Stimulated activated CD4-positive, alpha-beta T cell treated with anti-CD3 and anti-CD28 coated beads, Interleukin-2, amount 100 ng/mL, for 48 hours (primary cell): ENCODE data around the gene VMP1.
"Not testable (repeated sequence)": the region's sequence is repeated elsewhere in the genome, so short reads cannot be mapped to it uniquely, and the experiment has no call there.

Experiments used
- DNase-seq, 2 donors: peaks; one replicate each; pipeline ENCODE4 v3.0.0-alpha.2; 2020

Gene VMP1

DNA sequence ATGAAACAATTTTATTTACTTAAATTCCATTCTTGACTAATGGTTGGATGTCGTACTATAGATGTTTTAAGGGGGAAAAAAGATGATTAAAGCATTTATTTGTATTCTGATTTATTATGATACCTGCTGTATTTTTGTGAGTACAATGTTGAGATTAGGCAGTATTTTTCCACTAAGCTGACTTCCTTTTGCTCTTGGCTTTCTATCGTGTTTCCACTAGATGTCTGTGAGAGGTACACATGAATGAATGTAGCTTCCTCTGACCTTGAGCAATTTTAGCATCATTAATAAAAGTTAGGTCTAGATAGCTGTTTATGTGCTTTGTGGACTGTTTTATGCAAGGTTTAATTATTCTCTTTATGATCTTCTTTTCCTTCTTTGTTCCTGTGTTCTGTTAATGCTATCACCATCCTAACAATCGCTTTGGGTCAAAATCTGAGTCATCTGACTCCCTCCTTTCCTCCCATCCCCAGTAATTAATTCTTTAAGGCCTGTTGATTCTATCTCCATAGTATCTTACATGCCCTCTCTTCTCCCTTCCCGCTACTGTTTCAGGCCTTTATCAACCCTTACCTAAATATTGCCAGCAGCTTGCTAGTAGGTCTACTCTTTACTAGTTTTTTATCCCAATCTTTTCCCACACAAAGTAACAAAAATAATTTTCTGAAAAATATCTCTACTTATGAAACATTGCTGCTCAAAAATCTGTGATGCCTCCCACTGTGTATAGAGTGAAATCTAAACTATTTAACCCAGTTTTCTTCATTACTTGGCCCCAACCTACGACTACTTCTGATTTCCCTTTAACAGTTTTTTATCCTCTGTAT lies 76.0 kb downstream of the VMP1 start:
- DNase-seq = no peak

DNA sequence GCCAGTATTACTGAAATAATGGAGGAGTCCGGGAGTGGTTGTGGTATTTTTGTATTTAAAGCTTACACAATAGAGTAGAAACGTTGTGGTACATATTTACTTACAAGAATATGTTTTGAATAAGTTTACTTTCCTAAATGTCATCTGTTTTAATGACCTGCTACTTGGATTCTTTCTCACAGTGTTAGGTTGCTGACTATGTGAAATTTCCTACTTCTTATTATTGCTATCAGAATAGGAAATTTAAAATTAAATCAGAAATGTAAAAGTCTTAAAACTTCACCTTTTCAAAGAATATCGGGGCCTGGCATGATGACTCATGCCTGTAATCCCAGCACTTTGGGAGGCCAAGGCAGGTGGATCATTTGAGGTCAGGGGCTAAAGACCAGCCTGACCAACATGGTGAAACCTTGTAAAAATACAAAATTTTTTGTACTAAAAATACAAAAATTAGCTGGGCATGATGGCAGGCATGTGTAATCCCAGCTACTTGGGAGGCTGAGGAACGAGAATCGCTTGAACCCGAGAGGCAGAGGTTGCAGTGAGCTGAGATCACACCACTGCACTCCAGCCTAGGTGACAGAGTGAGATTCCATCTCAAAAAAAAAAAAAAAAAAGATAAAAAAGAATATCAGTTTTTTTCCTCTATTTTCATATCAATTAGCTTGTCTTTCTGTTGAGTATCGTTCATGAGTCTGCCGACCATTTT lies 77.8 kb downstream of the VMP1 start:
- DNase-seq = no peak

- DNase-seq = no peak
Measured at GRCh38 chr17:59786213-59786535, 78.7 kb downstream of the VMP1 start.

DNA sequence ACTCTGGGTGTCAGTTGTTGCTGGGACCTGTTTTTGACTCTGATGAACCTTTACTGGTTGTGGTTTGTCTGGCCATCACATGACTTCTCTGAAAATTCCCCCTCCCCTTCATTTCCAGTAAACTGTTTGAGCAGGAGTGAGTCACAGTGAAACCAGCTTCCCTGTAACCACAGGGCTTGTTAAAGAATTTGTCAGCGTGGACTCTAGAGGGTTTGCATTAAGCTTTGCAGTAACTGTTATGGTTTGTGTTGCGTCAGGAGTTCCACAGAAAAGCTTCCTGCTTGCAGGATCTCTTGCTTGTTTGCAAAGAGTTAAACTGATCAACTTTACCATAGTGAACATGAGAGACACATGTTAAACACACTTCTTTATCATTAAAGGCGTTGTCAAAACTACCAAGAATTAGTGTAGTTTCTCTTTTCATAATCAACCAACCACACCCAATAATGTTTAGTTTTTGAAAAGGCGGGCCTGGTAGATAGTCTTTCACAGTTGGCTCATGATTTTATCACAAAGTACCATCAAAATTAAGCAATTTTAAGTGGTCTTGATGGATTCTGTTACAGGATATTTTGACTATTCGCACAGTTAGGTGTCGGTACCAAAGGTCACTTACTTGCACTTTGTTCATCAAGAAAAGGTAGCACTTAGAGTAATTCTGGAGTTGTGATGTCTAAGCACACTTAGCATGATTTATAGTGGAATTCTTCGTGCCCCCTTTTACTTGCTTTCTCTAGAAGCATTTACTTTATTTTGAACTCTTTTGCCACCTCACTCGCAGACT lies 79.3 kb downstream of the VMP1 start:
- peak; percentile 58 to 68 for DNase-seq

GRCh38 chr17:59789849-59790248 lies 82.4 kb downstream of the VMP1 start:
- not testable (repeated sequence) for DNase-seq

- not testable (repeated sequence) for DNase-seq
Measured at GRCh38 chr17:59790418-59790817, 83.0 kb downstream of the VMP1 start.

DNA sequence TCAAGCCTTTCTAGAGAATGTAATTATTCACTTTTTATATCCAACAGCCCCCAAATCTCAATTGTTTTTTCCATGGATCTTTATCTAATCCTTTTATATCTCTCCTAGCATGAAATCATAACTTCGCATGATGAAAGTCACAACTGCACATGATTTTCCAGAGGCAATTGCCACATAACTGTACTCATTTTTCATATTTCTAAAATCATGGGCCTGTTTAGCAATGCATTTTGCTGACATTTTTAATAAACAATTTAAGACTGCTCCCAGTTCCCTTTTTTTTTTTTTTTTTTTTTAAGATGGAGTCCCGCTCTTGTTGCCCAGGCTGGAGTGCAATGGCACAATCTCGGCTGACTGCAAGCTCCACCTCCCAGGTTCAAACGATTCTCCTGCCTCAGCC lies 83.5 kb downstream of the VMP1 start:
- DNase-seq = no peak

DNA sequence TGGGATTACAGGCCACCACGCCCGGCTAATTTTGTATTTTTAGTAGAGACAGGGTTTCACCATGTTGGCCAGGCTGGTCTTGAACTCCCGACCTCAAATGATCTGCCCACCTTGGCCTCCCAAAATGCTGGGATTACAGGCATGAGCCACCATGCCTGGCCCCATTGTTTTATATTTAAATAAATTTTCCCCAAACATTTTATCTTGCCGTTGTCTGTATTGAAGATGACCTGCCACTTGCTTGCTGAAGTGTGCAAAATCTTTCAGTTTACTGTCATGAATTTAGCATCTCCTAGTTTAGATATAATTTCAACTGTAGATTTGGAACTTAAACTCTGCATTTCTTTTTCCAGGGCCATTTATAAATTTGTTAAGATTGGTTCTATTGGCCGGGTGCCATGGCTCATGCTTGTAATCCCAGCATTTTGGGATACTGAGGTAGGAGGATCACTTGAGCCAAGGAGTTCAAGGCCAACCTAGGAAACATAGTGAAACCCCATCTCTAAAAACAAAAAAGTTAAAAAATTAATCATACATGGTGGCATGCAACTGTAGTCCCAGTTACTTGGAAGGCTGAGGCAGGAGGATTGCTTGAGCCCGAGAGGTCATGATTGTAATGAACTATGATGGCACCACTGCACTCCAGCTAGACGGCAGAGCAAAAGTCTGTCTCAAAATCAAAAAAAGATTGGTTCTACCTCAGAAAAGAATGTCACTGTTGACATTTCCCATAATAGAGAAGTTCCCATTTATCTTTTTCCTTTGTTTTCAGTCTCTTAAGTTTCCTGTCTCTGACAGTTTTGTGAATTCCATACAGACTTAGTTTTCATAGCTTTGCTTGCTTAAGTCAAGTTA lies 84.4 kb downstream of the VMP1 start:
- DNase-seq = no peak

- not testable (repeated sequence) for DNase-seq
Measured at GRCh38 chr17:59792458-59792823, 85.0 kb downstream of the VMP1 start.

DNA sequence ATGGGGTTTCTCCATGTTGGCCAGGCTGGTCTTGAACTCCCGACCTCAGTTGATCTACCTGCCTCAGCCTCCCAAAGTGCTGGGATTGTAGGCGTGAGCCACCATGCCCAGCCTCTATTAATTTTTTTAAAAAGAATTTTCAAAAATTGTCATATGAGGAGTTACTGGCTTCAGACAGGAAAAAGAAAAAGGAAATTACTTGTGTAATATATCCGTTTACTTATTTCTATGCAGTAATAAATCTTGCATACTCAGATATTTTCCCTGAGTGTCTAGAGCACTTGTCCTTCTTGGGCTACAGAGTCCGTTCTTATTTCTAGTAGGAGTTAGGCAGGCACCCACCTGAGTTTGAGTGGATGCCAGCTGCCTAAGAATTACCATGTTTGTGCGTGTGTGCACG lies 85.8 kb downstream of the VMP1 start:
- DNase-seq = no peak

GRCh38 chr17:59796138-59796537 lies 88.7 kb downstream of the VMP1 start:
- no peak for DNase-seq

DNA sequence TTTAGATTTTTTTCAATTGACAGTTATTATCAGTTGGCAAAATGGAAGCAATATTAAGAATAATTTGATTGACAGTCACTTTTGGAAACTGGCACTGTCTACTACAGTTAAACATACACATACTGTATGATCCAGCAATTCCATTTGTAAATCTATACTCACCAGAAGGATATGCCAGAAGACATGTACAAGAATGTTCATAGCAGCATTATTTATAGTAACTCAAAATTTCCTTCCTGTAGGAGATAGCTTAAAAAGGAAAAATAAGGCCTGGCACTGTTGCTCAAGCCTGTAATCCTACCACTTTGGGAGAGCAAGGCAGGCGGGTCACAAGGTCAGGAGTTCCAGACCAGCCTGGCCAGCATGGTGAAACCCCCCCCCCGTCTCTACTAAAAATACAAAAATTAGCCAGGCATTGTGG lies 89.3 kb downstream of the VMP1 start:
- DNase-seq = no peak

GRCh38 chr17:59798111-59798510 lies 90.7 kb downstream of the VMP1 start:
- no peak for DNase-seq

- DNase-seq = no peak
Measured at GRCh38 chr17:59800530-59800942, 93.1 kb downstream of the VMP1 start.

- DNase-seq = no peak
Measured at GRCh38 chr17:59802160-59802559, 94.7 kb downstream of the VMP1 start.

DNA sequence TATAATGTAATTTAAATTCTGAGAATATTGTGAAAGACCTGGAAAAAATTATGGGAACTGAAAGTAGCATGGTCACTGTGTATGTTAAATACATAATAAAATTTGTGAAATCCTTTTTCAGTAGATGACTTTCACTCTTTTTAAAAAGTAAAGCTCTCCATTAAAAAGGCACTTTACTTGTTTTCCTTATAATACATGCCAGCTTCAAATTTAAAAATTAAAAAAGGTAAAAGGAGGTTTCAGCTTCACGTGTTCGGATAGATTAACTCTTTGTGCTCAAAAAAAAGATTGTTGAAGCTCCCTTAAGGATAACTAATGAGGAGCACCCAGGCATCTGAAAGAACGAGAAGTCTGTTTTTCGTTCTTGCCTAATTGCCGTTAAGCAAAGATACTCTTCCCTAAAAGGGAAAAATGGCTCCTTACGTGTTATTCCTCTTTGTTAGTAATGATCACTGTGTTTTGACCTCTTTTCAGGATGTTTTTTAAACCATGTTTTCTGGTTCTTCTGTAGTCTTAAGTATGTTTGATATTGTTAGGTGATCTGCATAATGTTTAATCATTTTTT lies 97.5 kb downstream of the VMP1 start:
- DNase-seq = no peak

GRCh38 chr17:59806322-59806721 lies 98.9 kb downstream of the VMP1 start:
- not testable (repeated sequence) for DNase-seq

- no peak for DNase-seq
Measured at GRCh38 chr17:59807892-59808509, 100.5 kb downstream of the VMP1 start.

DNA sequence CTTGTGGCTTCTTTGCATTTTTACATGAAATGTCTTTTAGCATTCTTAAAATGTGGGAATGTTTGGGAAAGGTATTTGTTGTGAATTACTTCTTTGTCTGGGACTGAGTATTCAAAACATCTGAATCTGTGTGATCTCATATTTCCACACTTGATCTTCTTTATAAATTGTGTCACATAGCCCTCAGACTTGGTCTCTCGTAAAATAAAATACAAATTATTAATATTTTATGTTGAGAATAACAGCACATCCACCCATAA lies 103.4 kb downstream of the VMP1 start:
- DNase-seq = no peak

- no peak for DNase-seq
Measured at GRCh38 chr17:59811209-59811608, 103.8 kb downstream of the VMP1 start.

DNA sequence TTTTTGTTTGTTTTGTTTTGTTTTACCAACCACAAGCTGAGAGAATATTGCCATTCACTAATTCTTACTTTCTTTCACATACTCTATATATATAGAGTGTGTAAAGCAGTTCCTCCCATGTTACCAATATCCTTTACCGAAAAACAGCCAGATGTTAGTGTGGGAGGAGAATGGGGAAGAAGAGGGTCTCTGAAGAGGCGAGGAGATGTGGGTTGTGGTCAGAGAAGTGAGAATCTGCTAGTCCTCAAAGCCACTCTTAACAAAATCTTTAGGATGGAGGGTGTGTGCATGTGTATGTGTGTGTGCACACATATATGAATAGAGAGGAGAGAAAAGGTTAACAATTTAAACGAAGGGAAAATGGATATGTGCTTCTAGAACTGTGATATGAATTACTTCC lies 104.7 kb downstream of the VMP1 start:
- DNase-seq = no peak

GRCh38 chr17:59814276-59814675 lies 106.8 kb downstream of the VMP1 start:
- no peak for DNase-seq
